Neural cell (in vitro differentiated cells): ENCODE data around the gene SMARCD1.

Experiments
- CTCF ChIP-seq: fragments of 450-650 bp; IDR thresholded peaks from 2 replicates; pipeline ENCODE4 v1.5.1; 2014; ENCODE audit warnings: antibody characterized with exemption, mild to moderate bottlenecking, moderate library complexity; ENCODE audit not compliant: poor library complexity, severe bottlenecking
- EP300 ChIP-seq: fragments of 450-650 bp; conservative IDR thresholded peaks from 2 replicates; pipeline ENCODE4 v1.6.1; 2014; ENCODE audit warnings: antibody characterized with exemption, mild to moderate bottlenecking, moderate library complexity; ENCODE audit not compliant: poor library complexity, severe bottlenecking
- RAD21 ChIP-seq: fragments of 450-650 bp; conservative IDR thresholded peaks from 2 replicates; pipeline ENCODE4 v1.6.1; 2014; ENCODE audit warnings: antibody characterized with exemption, mild to moderate bottlenecking, moderate library complexity
- REST ChIP-seq: IDR thresholded peaks from 2 replicates; pipeline ENCODE4 v1.6.1; 2012; ENCODE audit warnings: borderline replicate concordance
- SMC3 ChIP-seq: fragments of 450-650 bp; conservative IDR thresholded peaks from 2 replicates; pipeline ENCODE4 v1.6.1; 2014; ENCODE audit warnings: antibody characterized with exemption, mild to moderate bottlenecking, moderate library complexity; ENCODE audit not compliant: poor library complexity

GRCh38 chr12:50127546-50127945, 42.4 kb downstream of the SMARCD1 start:
- TF ChIP-seq CTCF = no peak
- TF ChIP-seq REST = no peak
- no peak for TF ChIP-seq EP300
- TF ChIP-seq SMC3 = no peak
- TF ChIP-seq RAD21 = no peak
